Right ventricle myocardium superior (tissue), 1 donor: ENCODE results near the gene FBXO8. TPM values are rescaled to one million over a fixed set of nuclear protein-coding genes. Genes with fewer than 3 reads are reported as not detected.
"Not testable (repeated sequence)": the region's sequence is repeated elsewhere in the genome, so short reads cannot be mapped to it uniquely, and the experiment has no call there.

ENCODE experiments used
- ATAC-seq: fragments of 200-7000 bp; cut with Tn5 transposase; one replicate; pipeline ENCODE4 v1.9.1; 2020; ENCODE audit warnings: mild to moderate bottlenecking; ENCODE audit not compliant: poor library complexity
- DNase-seq: peaks from one replicate; pipeline ENCODE4 v3.0.0-alpha.2; 2020
- intact Hi-C: fragments of 100-400 bp; cut with DNase I; formaldehyde crosslinking; loops from one replicate; pipeline ENCODE4 v1.11.2; 2022
- long read RNA-seq: library from polyadenylated mRNA; unstranded; transcript quantifications from one replicate; pipeline ENCODE4 v2.0.0, GENCODE V29; 2021
- total RNA-seq: library from RNA; stranded (reverse); fragmentation: NEBNext Ultra II Directional; extraction: Animal tissue kit (Norgen Biotek cat#: 25700); gene quantifications from one replicate; pipeline ENCODE4 v1.2.1, GENCODE V29; 2021
- donor health status: DM: no; HTN: yes; CAD: no; lungs with severe emphysema.

Gene FBXO8, protein sequence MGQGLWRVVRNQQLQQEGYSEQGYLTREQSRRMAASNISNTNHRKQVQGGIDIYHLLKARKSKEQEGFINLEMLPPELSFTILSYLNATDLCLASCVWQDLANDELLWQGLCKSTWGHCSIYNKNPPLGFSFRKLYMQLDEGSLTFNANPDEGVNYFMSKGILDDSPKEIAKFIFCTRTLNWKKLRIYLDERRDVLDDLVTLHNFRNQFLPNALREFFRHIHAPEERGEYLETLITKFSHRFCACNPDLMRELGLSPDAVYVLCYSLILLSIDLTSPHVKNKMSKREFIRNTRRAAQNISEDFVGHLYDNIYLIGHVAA
- 27.5 TPM for total RNA-seq
- long read RNA-seq, transcript FBXO8-201 (6 exons, 2,577 nt) = major isoform, 12 of 14 reads
- long read RNA-seq, partial matches to known transcripts = 0 of 14 reads
- long read RNA-seq, other reads (novel, unspliced or antisense) = 1 of 14 reads

DNA sequence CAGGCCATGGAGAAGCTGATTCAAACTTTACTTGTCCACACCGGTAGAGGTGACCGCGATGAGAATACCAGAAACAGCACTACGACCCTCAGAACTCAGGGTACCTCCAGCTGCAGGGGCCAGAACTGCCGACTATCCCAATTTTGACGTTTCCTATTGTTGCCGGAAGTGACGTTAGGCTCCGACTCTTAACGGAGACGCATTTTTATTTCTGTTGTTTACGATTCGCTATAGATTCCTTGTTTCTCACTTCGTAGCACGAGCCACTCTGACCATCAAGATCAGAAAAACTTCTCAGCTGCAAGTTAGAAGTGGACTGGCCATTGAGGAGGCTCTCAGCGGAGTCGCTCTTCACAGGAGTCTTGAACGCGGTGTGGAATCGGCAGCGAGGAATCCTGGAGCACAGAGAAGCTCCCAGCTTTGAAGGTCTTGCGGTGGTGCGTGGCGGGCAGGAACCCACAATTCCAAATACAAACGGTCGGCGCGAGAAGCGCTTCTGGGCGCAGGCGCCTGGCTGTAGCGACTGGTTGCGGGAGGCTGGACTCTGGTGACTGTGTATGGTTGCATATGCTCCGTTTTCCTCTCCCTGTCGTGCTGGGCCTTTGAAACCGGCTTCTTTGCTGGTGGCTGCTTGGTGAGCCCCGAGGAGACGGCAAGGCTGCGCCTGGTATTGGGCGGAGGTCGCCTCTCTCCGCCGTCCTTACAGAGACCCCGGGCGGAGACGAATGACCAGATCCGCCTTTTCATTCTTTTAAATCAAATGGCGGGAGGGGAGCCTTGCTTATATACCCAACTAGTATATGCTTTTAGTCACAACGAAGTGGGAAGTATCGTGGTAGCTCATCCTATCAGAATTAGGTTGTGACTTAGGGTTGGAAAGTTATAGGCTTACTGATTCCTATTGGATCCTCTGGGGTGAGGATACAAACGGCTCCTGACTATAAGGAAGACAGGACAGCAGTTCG is at the start of gene FBXO8, which contains the start of gene CEP44:
TSS of gene FBXO8 (minus strand) at position 161 of the 965 bp plus-strand sequence. CDS start 20,575 bp downstream, outside the sequence.
TSS of gene CEP44 (plus strand) at position 405 of the 965 bp plus-strand sequence. CDS start 15,211 bp downstream, outside the sequence.
- peak; percentile 92 for ATAC-seq
- DNase-seq = peak; percentile 78
- intact Hi-C loops = no loop called here

DNA sequence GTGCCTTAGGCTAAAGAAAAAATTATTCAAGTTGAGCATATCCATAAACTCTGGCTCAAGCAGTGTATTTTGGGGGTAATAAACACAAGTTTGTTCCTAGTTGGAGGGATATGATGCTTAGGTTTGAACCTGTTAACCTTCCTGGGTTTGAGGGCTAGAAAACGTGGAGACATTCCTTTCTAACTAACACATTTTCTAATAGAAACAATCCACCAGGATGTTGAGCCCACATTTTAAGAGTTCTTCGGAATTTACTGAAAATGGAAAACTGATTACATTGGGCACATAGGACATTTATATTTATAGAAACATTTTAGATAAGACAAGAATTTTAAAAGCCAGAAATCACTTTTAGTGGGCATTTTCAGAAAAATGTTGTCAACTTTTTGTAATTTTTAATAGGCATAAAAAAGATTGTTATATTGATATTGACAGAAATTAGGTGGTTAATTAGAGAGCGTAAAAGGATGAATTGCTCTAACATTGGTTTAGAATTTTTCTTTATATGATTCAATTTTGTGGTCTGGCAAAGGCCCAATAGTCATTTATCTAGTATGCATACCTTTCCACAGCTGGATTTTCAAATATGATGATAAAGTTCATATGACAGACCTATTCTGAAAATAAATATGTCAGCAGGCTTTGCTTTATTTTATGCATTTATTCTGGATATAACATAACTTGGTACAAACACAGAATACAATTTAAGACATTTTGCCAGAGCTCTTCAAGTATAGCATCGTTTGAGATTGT is 49.5 kb upstream of the FBXO8 start:
- ATAC-seq (no peak), DNase-seq (no peak)
- intact Hi-C loops = no loop called here

DNA sequence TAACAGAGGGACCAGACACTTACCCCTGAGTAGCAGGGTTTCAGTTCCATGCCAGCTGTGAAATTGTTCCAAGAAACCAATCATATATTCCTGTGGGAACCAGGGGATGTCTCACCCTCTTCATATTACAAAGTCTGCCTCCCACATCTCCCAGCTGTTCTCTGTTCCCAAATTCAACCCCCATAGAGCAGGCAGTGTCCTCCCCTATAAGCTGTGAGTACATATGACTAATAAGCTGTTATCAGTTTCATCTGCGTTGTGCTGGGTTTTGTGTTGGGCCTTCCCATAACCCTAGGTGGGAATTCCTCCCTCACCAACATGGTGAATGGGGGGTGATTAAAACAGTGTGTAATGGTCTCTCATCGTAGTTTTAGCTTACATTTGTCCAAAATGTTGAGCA is 41.3 kb upstream of the FBXO8 start:
- intact Hi-C loops = no loop called here
- no peak for ATAC-seq
- DNase-seq = no peak

DNA sequence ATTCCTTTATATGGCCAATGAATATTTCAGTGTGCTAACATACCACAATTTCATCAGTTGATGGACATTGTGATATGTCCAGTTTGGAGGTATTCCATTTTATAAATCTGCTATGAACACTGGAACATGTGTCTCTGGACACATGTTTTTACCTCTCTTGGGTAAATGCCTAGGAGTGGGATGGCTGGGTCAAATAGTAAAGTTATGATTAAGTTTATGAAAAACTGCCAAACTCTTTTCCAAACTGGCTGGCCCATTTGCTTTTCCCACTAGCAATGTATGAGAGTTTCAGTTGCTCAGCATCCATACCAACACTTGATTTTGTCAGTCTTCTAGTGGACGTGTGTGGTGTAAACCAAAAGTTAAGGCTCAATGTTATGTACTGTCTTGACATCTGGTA is 40.8 kb upstream of the FBXO8 start:
- DNase-seq (no peak), ATAC-seq (no peak)
- intact Hi-C loops = no loop called here

DNA sequence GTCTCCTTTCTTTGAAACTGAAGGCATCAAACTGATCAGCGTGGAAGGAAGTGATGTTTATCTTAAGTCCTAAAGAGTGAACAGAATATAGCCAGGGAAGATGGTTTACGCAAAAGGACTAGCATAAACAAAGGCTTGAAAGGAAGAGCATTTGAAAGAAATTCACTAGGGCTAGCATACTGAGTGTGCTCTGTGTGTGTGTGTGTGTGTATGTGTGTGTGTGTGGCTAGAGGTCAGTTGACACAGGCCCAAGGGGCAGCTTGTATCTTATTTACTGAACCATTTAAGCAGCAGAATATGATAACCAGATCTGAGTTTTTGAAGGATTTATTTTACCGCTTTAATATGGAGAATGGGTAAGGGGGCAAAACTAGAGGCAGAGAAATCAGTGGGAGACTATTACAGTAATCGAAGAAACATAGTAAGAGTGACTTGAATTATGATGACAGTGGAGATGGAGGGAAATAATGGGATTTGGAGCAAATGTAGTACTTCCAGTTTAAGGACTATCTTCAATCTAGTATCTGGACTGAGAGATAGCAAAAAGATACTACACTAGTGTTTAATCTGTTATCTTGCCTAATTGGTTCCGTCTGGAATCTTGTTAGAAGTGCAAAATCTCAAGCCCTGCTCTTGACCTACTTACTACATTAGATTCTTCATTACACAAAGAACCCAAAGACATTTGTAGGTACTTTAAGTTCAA is 37.2 kb upstream of the FBXO8 start:
- intact Hi-C loops = no loop called here
- ATAC-seq (no peak), DNase-seq (no peak)

DNA sequence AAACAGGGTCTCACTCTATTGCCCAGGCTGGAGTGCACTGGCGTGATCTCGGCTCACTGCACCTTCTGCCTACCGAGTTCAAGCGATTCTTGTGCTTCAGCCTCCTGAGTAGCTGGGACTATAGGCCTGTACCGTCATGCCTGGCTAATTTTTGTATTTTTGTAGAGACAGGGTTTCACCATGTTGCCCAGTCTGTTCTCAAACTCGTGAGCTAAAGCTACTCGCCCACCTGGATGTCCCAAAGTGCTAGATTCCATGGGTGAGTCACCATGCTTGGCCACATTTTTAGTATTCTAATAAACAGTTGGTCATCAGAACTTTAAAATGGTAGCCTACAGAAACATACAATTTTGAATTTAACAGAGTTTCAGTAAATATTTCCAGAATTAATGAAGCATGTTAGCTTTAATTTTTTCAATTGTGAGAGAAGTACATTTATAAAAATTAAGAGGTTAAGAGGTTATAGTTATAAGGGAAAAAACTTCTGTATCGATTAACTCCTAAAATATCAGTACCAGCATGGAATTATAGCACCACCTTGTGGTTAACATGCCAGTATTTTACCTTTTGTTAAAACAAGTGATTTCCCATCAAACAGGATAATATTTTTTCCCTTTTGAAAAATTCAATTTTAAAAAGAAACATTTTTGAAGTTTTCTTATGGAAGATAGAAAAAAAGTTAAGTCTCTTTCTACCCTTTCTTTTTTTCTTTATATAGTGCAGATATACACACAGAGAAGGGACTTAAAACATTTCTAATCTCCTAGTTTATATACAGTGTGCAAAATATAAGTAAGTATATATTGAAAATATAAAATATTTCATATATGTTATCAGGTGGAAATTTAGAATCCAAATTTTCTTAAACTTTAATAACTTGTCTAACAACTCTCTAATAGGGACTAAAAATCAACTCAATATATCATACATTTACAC is 35.6 kb upstream of the FBXO8 start:
- DNase-seq (no peak), ATAC-seq (no peak)
- intact Hi-C loops = no loop called here

DNA sequence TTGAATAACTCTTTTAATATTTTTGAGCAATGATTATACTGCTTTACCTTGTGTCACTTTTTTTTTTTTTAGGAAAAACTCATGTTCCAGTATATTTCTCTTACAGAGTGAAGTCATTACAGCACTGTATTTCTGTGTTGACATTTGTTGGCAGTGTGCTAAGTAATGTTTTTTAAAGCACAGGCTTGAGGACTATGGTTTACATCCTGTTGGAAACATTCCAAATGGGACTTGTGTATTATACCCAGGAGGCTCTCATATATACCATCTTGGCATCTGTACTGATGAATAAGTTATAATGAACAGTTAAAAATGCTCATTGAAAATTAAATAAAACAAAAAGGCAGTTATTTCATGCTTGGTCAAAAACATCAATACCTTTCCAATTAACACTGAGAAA is 34.1 kb upstream of the FBXO8 start:
- ATAC-seq = no peak
- intact Hi-C loops = no loop called here
- no peak for DNase-seq

DNA sequence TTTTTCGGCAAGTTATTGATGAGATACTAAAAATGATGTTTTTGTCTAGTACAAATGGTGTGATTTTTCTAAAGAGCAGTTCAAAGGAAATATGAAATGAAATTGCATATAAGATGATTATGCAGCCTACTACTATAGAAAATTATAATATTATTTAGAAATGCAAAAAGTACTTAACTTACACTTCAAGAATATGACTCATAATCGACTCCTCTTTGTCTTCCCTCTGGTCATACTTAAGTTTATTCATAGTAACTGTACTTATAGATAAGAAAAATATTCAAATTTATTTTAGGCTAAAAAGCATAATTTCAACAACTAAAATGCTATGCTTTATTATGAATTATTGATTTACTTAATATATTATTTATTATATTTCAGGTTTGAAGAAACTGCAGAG is 33.5 kb upstream of the FBXO8 start:
- ATAC-seq (no peak), DNase-seq (no peak)
- intact Hi-C loops = no loop called here

DNA sequence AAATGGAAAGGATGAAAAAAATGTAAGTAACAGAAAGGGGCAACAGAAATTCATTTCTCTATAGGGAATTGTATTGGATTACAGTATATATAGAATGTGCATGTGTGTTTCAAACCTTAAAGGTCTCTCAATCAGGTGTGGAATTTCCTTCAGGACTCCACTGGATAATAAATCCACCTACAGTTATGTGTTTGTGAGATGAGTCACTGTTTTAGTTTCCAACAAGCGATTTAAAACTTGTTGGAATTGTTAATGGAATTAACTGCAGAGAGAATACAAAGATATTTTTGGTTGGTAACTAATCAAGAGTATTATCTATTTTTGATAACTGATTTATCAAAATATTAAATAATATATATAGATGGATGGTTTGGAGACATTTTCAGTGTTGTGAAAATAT is 33.1 kb upstream of the FBXO8 start:
- DNase-seq (no peak), ATAC-seq (no peak)
- intact Hi-C loops = no loop called here

DNA sequence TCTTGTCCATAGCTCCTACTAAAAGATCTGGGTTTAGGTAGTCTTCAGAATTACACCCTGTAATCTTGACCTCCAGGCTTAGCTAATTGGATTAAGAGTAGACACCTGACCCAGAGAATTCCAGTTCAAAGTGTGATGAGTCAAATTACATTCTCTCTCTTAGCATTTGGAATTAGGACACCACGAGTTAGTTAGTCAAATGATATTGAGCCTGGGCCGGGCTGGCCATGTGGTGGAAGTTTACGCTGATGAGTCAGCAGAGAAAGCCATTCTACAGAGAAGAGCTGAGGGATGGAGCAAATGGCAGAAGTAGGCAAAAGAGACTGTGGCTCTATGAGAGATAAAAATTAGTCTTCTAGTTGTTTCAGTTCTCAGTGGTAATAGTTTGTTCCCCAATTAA is 31.3 kb upstream of the FBXO8 start:
- ATAC-seq (no peak), DNase-seq (no peak)
- intact Hi-C loops = no loop called here

DNA sequence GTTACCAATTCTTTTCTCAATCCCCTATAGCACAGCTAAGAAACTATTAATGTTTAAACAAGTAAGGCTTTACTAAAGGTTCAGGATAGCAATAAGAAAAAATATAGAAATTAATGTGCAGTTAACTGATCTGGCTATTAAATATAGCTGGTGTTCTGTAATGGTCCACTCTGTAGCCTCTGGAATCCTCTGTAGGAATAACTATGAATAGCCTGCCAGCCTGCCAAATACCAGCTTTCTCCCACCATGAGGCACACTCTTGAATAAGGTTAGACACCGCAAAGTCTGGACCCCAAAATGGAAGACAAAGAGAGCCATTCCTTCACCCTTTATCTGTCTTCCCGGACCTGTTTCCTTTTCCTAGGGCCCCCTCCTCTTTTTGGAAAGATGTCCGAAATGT is 30.8 kb upstream of the FBXO8 start:
- DNase-seq = no peak
- intact Hi-C loops = no loop called here
- peak; percentile 57 for ATAC-seq

DNA sequence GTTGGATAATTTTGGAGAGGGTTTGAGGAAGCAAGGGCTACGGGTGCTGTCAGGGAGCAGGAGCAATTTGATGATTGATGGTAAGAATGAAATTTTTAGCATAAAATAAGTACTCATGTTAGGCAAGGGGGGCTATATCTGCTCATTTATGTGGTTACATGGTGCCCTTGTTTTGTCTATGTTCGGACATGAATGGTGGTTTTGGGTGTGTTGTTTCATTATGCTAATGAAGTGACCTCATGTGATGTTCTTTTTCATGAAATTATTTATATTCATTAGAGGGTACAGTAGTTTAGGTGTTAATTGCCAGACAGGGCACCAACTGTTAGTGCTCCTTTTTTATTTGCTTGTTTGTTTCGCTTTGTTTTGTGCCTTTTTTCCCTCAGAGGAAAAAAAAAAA is 29.5 kb upstream of the FBXO8 start:
- no peak for DNase-seq
- intact Hi-C loops = no loop called here
- ATAC-seq = no peak

DNA sequence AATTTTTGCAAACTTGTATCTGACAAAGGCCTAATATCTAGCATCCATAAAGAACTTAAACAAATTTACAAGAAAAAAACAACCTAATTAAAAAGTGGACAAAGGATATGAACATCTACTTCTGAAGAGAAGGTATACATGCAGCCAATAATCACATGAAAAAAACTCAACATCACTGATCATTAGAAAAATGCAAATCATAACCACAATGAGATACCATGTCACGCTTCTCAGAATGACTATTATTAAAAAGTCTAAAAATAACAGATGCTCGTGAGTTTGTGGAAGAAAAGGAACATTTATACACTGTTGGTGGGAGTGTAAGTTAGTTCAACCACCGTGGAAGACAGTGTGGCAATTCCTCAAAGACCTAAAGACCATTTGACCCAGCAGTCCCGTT is 24.2 kb upstream of the FBXO8 start:
- ATAC-seq (no peak), DNase-seq (no peak)
- intact Hi-C loops = no loop called here

DNA sequence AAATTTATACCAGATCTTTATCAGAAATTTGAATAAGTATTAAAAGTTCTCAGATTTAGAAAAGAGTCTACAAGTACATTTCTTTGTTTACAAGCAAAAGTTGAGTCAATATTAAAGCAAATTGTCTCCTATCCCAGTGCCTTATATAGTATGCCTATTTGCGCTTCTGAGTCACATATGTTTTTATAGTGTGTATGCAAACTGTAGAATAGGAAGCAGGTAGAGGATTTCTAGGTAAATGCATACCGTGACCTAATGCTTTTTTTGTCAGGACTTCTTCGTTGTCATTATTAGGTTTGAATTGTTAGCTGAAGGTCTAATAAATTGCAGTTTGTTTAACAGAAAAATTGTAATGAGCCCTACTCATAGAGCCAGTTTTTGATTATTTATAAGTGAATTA is 22.5 kb upstream of the FBXO8 start:
- ATAC-seq (no peak), DNase-seq (no peak)
- intact Hi-C loops = no loop called here

DNA sequence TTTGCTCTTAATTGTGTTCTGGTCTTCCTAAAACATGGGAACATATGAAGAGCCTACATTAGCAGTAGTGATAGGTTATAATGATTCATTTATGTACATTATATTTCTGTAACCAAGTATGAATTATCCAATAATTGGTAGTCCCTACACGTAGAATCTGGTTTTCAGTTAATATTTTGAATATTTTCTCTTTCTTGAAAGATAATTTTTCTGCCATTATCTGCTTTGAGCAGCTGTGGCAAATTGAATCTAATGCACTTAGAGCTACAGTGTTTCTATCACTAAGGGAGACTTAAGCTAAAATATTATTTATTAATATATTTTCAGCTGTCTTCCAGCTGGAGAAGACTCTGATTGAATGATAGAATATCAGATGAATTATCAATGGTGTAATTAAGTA is 21.2 kb upstream of the FBXO8 start:
- intact Hi-C loops = no loop called here
- DNase-seq (no peak), ATAC-seq (no peak)

DNA sequence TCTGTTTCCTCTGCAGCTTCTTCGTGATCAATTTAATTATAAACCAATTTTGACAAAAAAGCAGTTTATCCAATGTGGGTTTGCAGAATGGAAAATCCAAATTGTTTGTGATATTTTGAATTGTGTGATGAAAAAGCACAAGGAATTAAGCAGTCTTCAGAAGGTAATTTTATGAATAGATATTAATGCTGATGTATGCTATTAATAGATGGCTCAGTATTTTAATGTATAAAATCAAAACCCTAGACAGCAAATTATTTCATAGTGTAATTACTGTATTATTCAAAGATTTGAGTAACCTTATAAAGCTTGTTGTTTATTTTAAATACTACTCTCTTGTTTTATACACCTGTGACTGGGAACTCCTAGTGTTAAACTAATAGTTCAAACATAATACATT is 20.2 kb upstream of the FBXO8 start:
- ATAC-seq (no peak), DNase-seq (no peak)
- intact Hi-C loops = no loop called here

DNA sequence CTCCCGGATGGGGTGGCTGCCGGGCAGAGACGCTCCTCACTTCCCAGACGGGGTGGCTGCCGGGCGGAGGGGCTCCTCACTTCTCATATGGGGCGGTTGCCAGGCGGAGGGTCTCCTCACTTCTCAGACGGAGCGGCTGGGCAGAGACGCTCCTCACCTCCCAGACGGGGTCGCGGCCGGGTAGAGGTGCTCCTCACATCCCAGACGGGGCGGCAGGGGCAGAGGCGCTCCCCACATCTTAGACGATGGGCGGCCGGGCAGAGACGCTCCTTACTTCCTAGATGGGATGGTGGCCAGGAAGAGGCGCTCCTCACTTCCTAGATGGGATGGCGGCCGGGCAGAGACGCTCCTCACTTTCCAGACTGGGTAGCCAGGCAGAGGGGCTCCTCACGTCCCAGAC is 11.7 kb upstream of the FBXO8 start:
- intact Hi-C loops = not testable (repeated sequence)

More for the DNA sequence above, 11.7 kb upstream of the FBXO8 start:
- DNase-seq, ATAC-seq: not testable (repeated sequence)
